OCI-LY7 (cell line): ENCODE measurements around the gene CIAO3. TPM values are rescaled to one million over a fixed set of nuclear protein-coding genes. Genes with fewer than 3 reads are reported as not detected.

Experiments used
- BruUV-seq: library from RNA; stranded (reverse); fragments of 400-500 nt; replicated peaks from 2 replicates; lab custom pipeline; 2021; lab: Mats Ljungman, UMichigan
- CTCF ChIA-PET: fragments of 300-600 bp; sonication (Branson Sonifier 250); formaldehyde crosslinking; loops from one replicate; lab custom pipeline; 2022; ENCODE audit warnings: antibody characterized with exemption; ENCODE audit not compliant: unreplicated experiment; lab: Charles Lee
- POLR2A ChIA-PET: fragments of 300-600 bp; sonication (Branson Sonifier 250); formaldehyde crosslinking; loops from one replicate; lab custom pipeline; 2022; ENCODE audit warnings: antibody characterized with exemption; lab: Charles Lee
- DNase-seq: peaks from one replicate; pipeline ENCODE4 v3.0.0-alpha.2; 2015; ENCODE audit warnings: low spot score
- H2AFZ ChIP-seq: fragments of 200-600 bp; sonication (generic), shearing (Covaris generic); 2 replicates; pipeline ENCODE4 v1.6.1; 2014; ENCODE audit warnings: mild to moderate bottlenecking, antibody characterized with exemption, low read length, moderate library complexity
- H3K27ac ChIP-seq: fragments of 200-600 bp; sonication (generic); 2 replicates; pipeline ENCODE4 v1.5.1; 2014; ENCODE audit warnings: mixed run types, low read depth, mild to moderate bottlenecking, moderate library complexity, low read length, inconsistent platforms; ENCODE audit not compliant: poor library complexity, severe bottlenecking
- H3K36me3 ChIP-seq: fragments of 200-600 bp; sonication (generic); 2 replicates; pipeline ENCODE4 v1.6.1; 2014; ENCODE audit warnings: mild to moderate bottlenecking, antibody characterized with exemption, low read length, moderate library complexity, mixed read lengths; ENCODE audit not compliant: insufficient read depth
- H3K4me1 ChIP-seq: fragments of 200-600 bp; sonication (generic); 2 replicates; pipeline ENCODE4 v1.5.1; 2014; ENCODE audit warnings: mild to moderate bottlenecking, low read length; ENCODE audit not compliant: insufficient read depth, poor library complexity, severe bottlenecking
- H3K4me2 ChIP-seq: fragments of 200-600 bp; sonication (generic); 2 replicates; pipeline ENCODE4 v1.6.1; 2014; ENCODE audit warnings: mild to moderate bottlenecking, low read length
- H3K4me3 ChIP-seq: fragments of 200-600 bp; sonication (generic); 2 replicates; pipeline ENCODE4 v1.5.1; 2014; ENCODE audit warnings: mild to moderate bottlenecking, low read depth, low read length; ENCODE audit not compliant: poor library complexity, severe bottlenecking
- H3K79me2 ChIP-seq: fragments of 200-600 bp; sonication (generic); 2 replicates; pipeline ENCODE4 v1.6.1; 2016; ENCODE audit warnings: low read depth, mild to moderate bottlenecking, low read length, moderate library complexity, mixed read lengths; ENCODE audit not compliant: insufficient read depth
- H3K9me2 ChIP-seq: fragments of 200-600 bp; sonication (generic); 2 replicates; pipeline ENCODE4 v1.6.1; 2016; ENCODE audit warnings: mild to moderate bottlenecking, low read length, mixed read lengths; ENCODE audit not compliant: insufficient read depth
- H3K9me3 ChIP-seq: fragments of 200-600 bp; sonication (generic); 2 replicates; pipeline ENCODE4 v1.6.1; 2014; ENCODE audit warnings: mild to moderate bottlenecking, mixed run types, low read length, mixed read lengths
- H4K20me1 ChIP-seq: fragments of 200-600 bp; sonication (generic); 2 replicates; pipeline ENCODE4 v1.6.1; 2014; ENCODE audit warnings: mild to moderate bottlenecking, antibody characterized with exemption, low read length, moderate library complexity, mixed read lengths; ENCODE audit not compliant: insufficient read depth
- EZH2phosphoT487 ChIP-seq: fragments of 200-600 bp; sonication (generic); IDR thresholded peaks from 2 replicates; pipeline ENCODE4 v1.6.1; 2018; ENCODE audit warnings: low read depth, borderline replicate concordance, mild to moderate bottlenecking, mixed run types, antibody characterized with exemption, low read length, moderate library complexity, mixed read lengths
- intact Hi-C: fragments of 100-400 bp; cut with micrococcal nuclease; formaldehyde crosslinking; loops from one replicate; pipeline ENCODE4 v1.10.0; 2022; ENCODE audit not compliant: unreplicated experiment
- total RNA-seq, 2 experiments: library from RNA; depleted of rRNA in 1 of 2; stranded (reverse); fragments of >200 nt in 1 of 2; shearing (Covaris generic) in 1 of 2; gene quantifications; 2 replicates each; pipeline ENCODE4 v1.2.3, GENCODE V29; 2014 to 2022
- TF ChIP-seq, protein P1 (sequence below): fragments of 200-600 bp; sonication (generic); conservative IDR thresholded peaks from 2 replicates; pipeline ENCODE4 v1.5.1; 2014; ENCODE audit warnings: mild to moderate bottlenecking, antibody characterized with exemption, low read length, moderate library complexity, mixed read lengths

Gene CIAO3
- total RNA-seq, 2 experiments from 2014 or later: 156 to 169 TPM

DNA sequence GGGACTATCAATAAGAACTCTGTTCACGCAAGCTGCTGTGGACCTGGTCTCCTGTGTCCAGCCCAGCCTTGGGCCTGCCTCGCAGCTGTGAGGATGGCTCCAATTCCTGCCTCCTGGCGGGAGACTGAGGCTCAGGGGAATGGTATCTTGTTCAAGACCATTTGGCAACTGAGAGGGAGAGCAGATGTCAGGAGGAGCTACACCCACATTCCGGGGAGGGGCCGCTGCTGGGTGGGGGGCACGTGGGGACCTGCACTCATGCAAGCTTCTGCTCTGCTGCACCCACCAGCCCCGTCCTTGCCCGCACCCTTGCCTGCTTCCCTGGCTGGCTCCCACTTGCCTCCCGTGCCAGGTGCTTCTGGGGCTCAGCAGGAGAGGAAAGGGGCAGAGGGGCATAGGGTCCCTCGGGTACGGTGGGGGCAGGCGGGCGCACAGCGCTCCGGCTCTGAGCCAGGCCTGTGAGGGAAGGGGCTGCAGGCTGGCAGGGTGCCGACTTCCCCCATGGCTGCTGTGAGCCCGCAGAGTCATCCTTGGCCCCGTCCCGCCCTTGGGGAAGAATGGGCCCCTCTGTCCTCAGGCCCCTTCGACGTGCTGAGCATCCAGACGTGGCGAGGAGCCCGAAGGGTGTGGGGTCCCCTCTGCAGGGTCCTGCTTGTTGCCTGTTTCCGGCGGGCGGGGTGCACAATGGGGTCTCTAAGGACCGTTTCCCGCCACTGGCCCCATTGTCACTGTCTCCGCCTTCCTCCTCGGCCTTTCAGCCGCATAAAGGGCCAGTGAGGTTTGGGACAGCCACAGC lies 23.1 kb downstream of the CIAO3 start:
- TF ChIP-seq, protein P1, sequence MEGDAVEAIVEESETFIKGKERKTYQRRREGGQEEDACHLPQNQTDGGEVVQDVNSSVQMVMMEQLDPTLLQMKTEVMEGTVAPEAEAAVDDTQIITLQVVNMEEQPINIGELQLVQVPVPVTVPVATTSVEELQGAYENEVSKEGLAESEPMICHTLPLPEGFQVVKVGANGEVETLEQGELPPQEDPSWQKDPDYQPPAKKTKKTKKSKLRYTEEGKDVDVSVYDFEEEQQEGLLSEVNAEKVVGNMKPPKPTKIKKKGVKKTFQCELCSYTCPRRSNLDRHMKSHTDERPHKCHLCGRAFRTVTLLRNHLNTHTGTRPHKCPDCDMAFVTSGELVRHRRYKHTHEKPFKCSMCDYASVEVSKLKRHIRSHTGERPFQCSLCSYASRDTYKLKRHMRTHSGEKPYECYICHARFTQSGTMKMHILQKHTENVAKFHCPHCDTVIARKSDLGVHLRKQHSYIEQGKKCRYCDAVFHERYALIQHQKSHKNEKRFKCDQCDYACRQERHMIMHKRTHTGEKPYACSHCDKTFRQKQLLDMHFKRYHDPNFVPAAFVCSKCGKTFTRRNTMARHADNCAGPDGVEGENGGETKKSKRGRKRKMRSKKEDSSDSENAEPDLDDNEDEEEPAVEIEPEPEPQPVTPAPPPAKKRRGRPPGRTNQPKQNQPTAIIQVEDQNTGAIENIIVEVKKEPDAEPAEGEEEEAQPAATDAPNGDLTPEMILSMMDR: no peak
- no peak for TF ChIP-seq EZH2phosphoT487
- no peaks in the 10 kb centered on the region for H3K9me2 ChIP-seq
- H3K4me1 ChIP-seq: peaks cover 49% of the 10 kb centered on the region
- BruUV-seq: no TSS peak
- ChIA-PET CTCF (no interaction called here), POLR2A (no interaction called here)
- H2AFZ ChIP-seq: no peak overlapping the region
- H3K27ac ChIP-seq: no peak overlapping the region
- no peaks in the 10 kb centered on the region for H4K20me1 ChIP-seq
- no peak overlapping the region for H3K4me2 ChIP-seq
- H3K9me3 ChIP-seq: no peaks in the 10 kb centered on the region
- H3K79me2 ChIP-seq: no peaks in the 10 kb centered on the region
- intact Hi-C loops: no loop called here
- no peak for DNase-seq
- no peak overlapping the region for H3K4me3 ChIP-seq
- H3K36me3 ChIP-seq: 0 out of 2 replicates have a peak, but pooled peaks cover 1% of the 10 kb centered on the region

DNA sequence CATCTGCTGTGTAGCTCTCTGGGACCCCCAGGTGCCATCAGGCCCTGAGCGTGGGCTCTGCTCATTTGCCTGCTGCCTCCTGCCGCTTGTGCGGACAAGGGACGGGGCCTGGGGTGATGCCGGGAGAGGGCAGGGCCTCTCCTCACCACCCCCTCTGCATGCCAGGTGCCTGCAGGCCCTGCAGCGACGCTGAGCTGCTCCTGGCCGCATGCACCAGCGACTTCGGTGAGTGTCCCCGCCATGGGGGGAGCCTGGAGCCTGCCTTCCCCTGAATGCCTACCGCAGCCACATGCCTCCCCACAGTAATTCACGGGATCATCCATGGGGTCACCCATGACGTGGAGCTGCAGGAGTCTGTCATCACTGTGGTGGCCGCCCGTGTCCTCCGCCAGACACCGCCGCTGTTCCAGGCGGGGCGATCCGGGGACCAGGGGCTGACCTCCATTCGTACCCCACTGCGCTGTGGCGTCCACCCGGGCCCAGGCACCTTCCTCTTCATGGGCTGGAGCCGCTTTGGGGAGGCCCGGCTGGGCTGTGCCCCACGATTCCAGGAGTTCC lies 23.9 kb downstream of the CIAO3 start:
- BruUV-seq: no TSS peak
- Histone ChIP-seq H3K36me3 (no peaks in the 10 kb centered on the region), H3K79me2 (no peaks in the 10 kb centered on the region), H3K4me2 (no peak overlapping the region), H3K9me3 (no peaks in the 10 kb centered on the region), H3K9me2 (no peaks in the 10 kb centered on the region), H3K27ac (no peak overlapping the region), H3K4me3 (no peak overlapping the region), H2AFZ (no peak overlapping the region), H4K20me1 (no peaks in the 10 kb centered on the region), H3K4me1 (peaks cover 41% of the 10 kb centered on the region)
- CTCF ChIA-PET: interaction anchor here (1.0 kb wide), 1 partner anchor 72 kb away, joined by 4 read pairs; the partner anchor contains the start of genes CHTF18 and RPUSD1
- POLR2A ChIA-PET: no interaction called here
- DNase-seq: no peak
- intact Hi-C loops: no loop called here
- TF ChIP-seq, protein P1: no peak
- no peak for TF ChIP-seq EZH2phosphoT487

DNA sequence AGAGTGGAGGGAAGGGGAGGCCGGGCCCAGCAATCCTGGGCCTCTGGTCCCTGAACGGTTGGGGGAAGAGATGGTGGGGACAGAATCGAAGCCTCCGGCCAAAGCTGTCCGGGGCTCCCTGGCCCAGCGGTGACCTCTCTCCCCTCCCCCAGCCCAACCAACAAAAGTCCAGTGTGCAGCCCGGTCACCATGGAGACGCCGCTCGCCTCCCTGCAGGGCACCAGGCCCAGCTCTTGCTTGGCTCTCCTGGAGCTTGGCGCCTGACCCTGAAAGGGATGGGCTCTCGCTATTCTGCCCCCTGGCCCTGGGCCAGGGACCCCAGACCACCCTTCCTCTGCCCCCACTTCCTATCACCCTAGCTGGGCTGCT lies 24.6 kb downstream of the CIAO3 start:
- Histone ChIP-seq H3K36me3 (no peaks in the 10 kb centered on the region), H3K9me3 (no peaks in the 10 kb centered on the region), H4K20me1 (no peaks in the 10 kb centered on the region), H3K79me2 (no peaks in the 10 kb centered on the region), H3K4me3 (peak overlapping the region; percentile 65), H3K4me1 (peaks cover 36% of the 10 kb centered on the region), H3K9me2 (no peaks in the 10 kb centered on the region), H3K4me2 (peak overlapping the region; percentile 69), H3K27ac (no peak overlapping the region), H2AFZ (no peak overlapping the region)
- no TSS peak for BruUV-seq
- ChIA-PET POLR2A (interaction anchor here (0.8 kb wide), 1 partner anchor 17 kb away, joined by 3 read pairs; no protein-coding TSS in a partner anchor), CTCF (interaction anchor here (0.6 to 1.0 kb wide), 5 partner anchors 32 to 260 kb away, joined by 3 to 16 read pairs (median 4); partner anchors contain the start of genes CHTF18 and RPUSD1)
- intact Hi-C loops: no loop called here
- DNase-seq: no peak
- TF ChIP-seq, protein P1: no peak
- no peak for TF ChIP-seq EZH2phosphoT487
